Esophagus squamous epithelium (tissue), 4 donors: ENCODE measurements around the gene THRA.

Experiments used
- POLR2A ChIP-seq, 4 donors: fragments of 450-650 bp; IDR thresholded peaks; one replicate each; pipeline ENCODE4 v1.6.1; 2017; ENCODE audit warnings: antibody characterized with exemption in 4 of 4, mild to moderate bottlenecking in 4 of 4, moderate library complexity in 3 of 4
- TF ChIP-seq, protein P1 (sequence below), 6 experiments: fragments of 450-650 bp in 4 of 6; fragments of 200-600 bp in 2 of 6; sonication (generic) in 2 of 6; IDR thresholded peaks; one replicate each; pipeline ENCODE4 v1.5.1; 2016 to 2019; ENCODE audit warnings: antibody characterized with exemption in 6 of 6, mild to moderate bottlenecking in 4 of 6, moderate library complexity in 4 of 6

- TF ChIP-seq, protein P1, sequence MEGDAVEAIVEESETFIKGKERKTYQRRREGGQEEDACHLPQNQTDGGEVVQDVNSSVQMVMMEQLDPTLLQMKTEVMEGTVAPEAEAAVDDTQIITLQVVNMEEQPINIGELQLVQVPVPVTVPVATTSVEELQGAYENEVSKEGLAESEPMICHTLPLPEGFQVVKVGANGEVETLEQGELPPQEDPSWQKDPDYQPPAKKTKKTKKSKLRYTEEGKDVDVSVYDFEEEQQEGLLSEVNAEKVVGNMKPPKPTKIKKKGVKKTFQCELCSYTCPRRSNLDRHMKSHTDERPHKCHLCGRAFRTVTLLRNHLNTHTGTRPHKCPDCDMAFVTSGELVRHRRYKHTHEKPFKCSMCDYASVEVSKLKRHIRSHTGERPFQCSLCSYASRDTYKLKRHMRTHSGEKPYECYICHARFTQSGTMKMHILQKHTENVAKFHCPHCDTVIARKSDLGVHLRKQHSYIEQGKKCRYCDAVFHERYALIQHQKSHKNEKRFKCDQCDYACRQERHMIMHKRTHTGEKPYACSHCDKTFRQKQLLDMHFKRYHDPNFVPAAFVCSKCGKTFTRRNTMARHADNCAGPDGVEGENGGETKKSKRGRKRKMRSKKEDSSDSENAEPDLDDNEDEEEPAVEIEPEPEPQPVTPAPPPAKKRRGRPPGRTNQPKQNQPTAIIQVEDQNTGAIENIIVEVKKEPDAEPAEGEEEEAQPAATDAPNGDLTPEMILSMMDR (IDR thresholded peaks at IDR 0.05) = no peak
- TF ChIP-seq POLR2A (IDR thresholded peaks at IDR 0.05) = no peak
Measured at GRCh38 chr17:40020146-40020545, 42.6 kb upstream of the THRA start.
